ENCODE results near the gene EIF4G2. TPM values are rescaled to one million over a fixed set of nuclear protein-coding genes. Genes with fewer than 3 reads are reported as not detected.

Gene EIF4G2
- total and polyA plus RNA-seq, 8 donors, result 88.6 to 475 (median 313) TPM

Other genes starting within 250 kb of the EIF4G2 start
- 10 to 100 TPM in 2 of 6 donors, 1 to 10 TPM in 4; 1.1 to 28.3 (median 4.6) TPM for gene LYVE1, start 240.3 kb downstream of the EIF4G2 start, total RNA-seq
- gene LYVE1, start 240.3 kb downstream of the EIF4G2 start, polyA plus RNA-seq, result 1 to 10 TPM; 2.7 to 4.3 TPM
- 1 to 10 TPM in 5 of 6 donors, under 1 TPM in 1; 0.59 to 5.7 (median 2.0) TPM for gene IRAG1, start 115.2 kb downstream of the EIF4G2 start, total RNA-seq
- 1 to 10 TPM; 1.7 to 2.3 TPM for gene IRAG1, start 115.2 kb downstream of the EIF4G2 start, polyA plus RNA-seq
- gene CTR9, start 57.7 kb downstream of the EIF4G2 start, total RNA-seq, result 10 to 100 TPM in 5 of 6 donors, 1 to 10 TPM in 1; 7.7 to 15.8 (median 13.2) TPM
- gene CTR9, start 57.7 kb downstream of the EIF4G2 start, polyA plus RNA-seq, result 10 to 100 TPM in 1 of 2 donors, 1 to 10 TPM in 1; 6.8 to 12.2 TPM
- 10 to 100 TPM; 12.1 to 29.1 (median 17.6) TPM for gene ZBED5, start 49.1 kb upstream of the EIF4G2 start, total RNA-seq
- gene ZBED5, start 49.1 kb upstream of the EIF4G2 start, polyA plus RNA-seq, result 10 to 100 TPM; 25.5 to 49.3 TPM